Endodermal cell (in vitro differentiated cells): Measurements from ENCODE around the gene KANSL3. TPM values are rescaled to one million over a fixed set of nuclear protein-coding genes. Genes with fewer than 3 reads are reported as not detected.

Experiments used
- DNase-seq: peaks from one replicate; pipeline ENCODE4 v3.0.0-alpha.2; 2017
- H3K27ac ChIP-seq: 2 replicates; pipeline ENCODE4 v1.5.1; 2013; ENCODE audit warnings: mild to moderate bottlenecking, low read depth, low read length, moderate library complexity
- H3K27me3 ChIP-seq: 2 replicates; pipeline ENCODE4 v1.6.1; 2013; ENCODE audit warnings: mild to moderate bottlenecking, low read length, moderate library complexity; ENCODE audit not compliant: insufficient read depth, control insufficient read depth, poor library complexity, severe bottlenecking
- H3K36me3 ChIP-seq: 2 replicates; pipeline ENCODE4 v1.7.0; 2013; ENCODE audit warnings: mild to moderate bottlenecking, low read length, moderate library complexity; ENCODE audit not compliant: control insufficient read depth, insufficient read depth
- H3K4me1 ChIP-seq: one replicate; pipeline ENCODE4 v1.7.0; 2013; ENCODE audit warnings: low read length; ENCODE audit not compliant: control insufficient read depth, insufficient read depth
- H3K4me3 ChIP-seq: 2 replicates; pipeline ENCODE4 v1.5.1; 2013; ENCODE audit warnings: mild to moderate bottlenecking, low read length, moderate library complexity
- H3K9ac ChIP-seq: 2 replicates; pipeline ENCODE4 v1.6.1; 2013; ENCODE audit warnings: mild to moderate bottlenecking, low read length, moderate library complexity; ENCODE audit not compliant: poor library complexity, severe bottlenecking; ENCODE audit errors: extremely low read depth
- H3K9me3 ChIP-seq: 2 replicates; pipeline ENCODE4 v1.6.1; 2013; ENCODE audit warnings: mild to moderate bottlenecking, low read length, moderate library complexity; ENCODE audit not compliant: control insufficient read depth
- H3K27ac Mint-ChIP-seq: 2 replicates; pipeline ENCODE4 v1.8.0; 2020; ENCODE audit warnings: mixed read lengths
- H3K27me3 Mint-ChIP-seq: 2 replicates; pipeline ENCODE4 v1.8.0; 2021; ENCODE audit warnings: mild to moderate bottlenecking, mixed read lengths; ENCODE audit not compliant: insufficient read depth
- H3K36me3 Mint-ChIP-seq: 2 replicates; pipeline ENCODE4 v1.8.0; 2020; ENCODE audit warnings: low read depth, mixed read lengths
- H3K4me1 Mint-ChIP-seq: 2 replicates; pipeline ENCODE4 v1.8.0; 2020; ENCODE audit warnings: mixed read lengths
- H3K4me3 Mint-ChIP-seq: 2 replicates; pipeline ENCODE4 v1.8.0; 2020; ENCODE audit warnings: mild to moderate bottlenecking, moderate library complexity, mixed read lengths
- H3K9me3 Mint-ChIP-seq: 2 replicates; pipeline ENCODE4 v1.8.0; 2020; ENCODE audit warnings: mild to moderate bottlenecking, mixed read lengths
- CTCF ChIP-seq: fragments of 200-600 bp; sonication (generic); conservative IDR thresholded peaks from 2 replicates; pipeline ENCODE4 v1.5.0; 2021; ENCODE audit warnings: antibody characterized with exemption, mild to moderate bottlenecking
- WGBS, 2 experiments: methylation state at CpG; one replicate each; pipeline versions ENCODE4 v1.1.5 to v1.1.7; 2013; ENCODE audit warnings: missing lambda C conversion rate in 2 of 2, mixed read lengths in 1 of 2; ENCODE audit not compliant: insufficient coverage in 1 of 2, insufficient read length in 1 of 2; 5-methylcytosine and 5-hydroxymethylcytosine counted together
- total RNA-seq, 2 donors: library from RNA; stranded (reverse); fragmentation: NEBNext Ultra II Directional in 1 of 2; extraction: Animal tissue kit (Norgen Biotek cat#: 25700) in 1 of 2; gene quantifications; 2 replicates in 1 of 2; 3 replicates in 1 of 2; pipeline ENCODE4 v1.2.1, GENCODE V29; 2021

The KANSL3 gene
- total RNA-seq, 2 donors from 2014 or later: 34.8 to 42.3 TPM

- H3K27me3 Mint-ChIP-seq: peaks cover 19% of the 10 kb centered on the region
- no peak overlapping the region for H3K27ac Mint-ChIP-seq
- DNase-seq: no peak
- no peaks in the 10 kb centered on the region for H3K27me3 ChIP-seq
- no peaks in the 10 kb centered on the region for H3K4me1 Mint-ChIP-seq
- no peak overlapping the region for H3K4me3 Mint-ChIP-seq
- H3K36me3 Mint-ChIP-seq: no peaks in the 10 kb centered on the region
- no peak overlapping the region for H3K4me3 ChIP-seq
- 89 to 100% methylated on average over 3 of the region's 3 CpGs for WGBS, 2 experiments
- peaks cover 16% of the 10 kb centered on the region for H3K9me3 Mint-ChIP-seq
- H3K9ac ChIP-seq: no peak overlapping the region
- peaks cover 10% of the 10 kb centered on the region for H3K9me3 ChIP-seq
- H3K27ac ChIP-seq: no peak overlapping the region
- H3K36me3 ChIP-seq: no peaks in the 10 kb centered on the region
- no peak for TF ChIP-seq CTCF
- no peaks in the 10 kb centered on the region for H3K4me1 ChIP-seq
Observed at GRCh38 chr2:96665083-96665569, 27.0 kb upstream of the KANSL3 start.

- H3K36me3 ChIP-seq: no peaks in the 10 kb centered on the region
- DNase-seq: no peak
- Mint-ChIP-seq H3K27me3 (peaks cover 19% of the 10 kb centered on the region), H3K4me1 (no peaks in the 10 kb centered on the region), H3K9me3 (peaks cover 16% of the 10 kb centered on the region), H3K36me3 (no peaks in the 10 kb centered on the region), H3K4me3 (no peak overlapping the region), H3K27ac (no peak overlapping the region)
- WGBS, 2 experiments: 92 to 100% methylated on average over 1 to 3 of the region's 3 CpGs
- H3K9ac ChIP-seq: no peak overlapping the region
- TF ChIP-seq CTCF: no peak
- no peak overlapping the region for H3K27ac ChIP-seq
- H3K4me3 ChIP-seq: no peak overlapping the region
- no peaks in the 10 kb centered on the region for H3K4me1 ChIP-seq
- H3K9me3 ChIP-seq: peaks cover 10% of the 10 kb centered on the region
- no peaks in the 10 kb centered on the region for H3K27me3 ChIP-seq
Observed at GRCh38 chr2:96664366-96664925, 26.3 kb upstream of the KANSL3 start.

- Histone ChIP-seq H3K27ac (no peak overlapping the region), H3K4me1 (no peaks in the 10 kb centered on the region), H3K27me3 (no peaks in the 10 kb centered on the region), H3K4me3 (no peak overlapping the region), H3K9ac (no peak overlapping the region), H3K36me3 (no peaks in the 10 kb centered on the region), H3K9me3 (peaks cover 10% of the 10 kb centered on the region)
- Mint-ChIP-seq H3K4me3 (no peak overlapping the region), H3K27ac (no peak overlapping the region), H3K36me3 (no peaks in the 10 kb centered on the region), H3K4me1 (no peaks in the 10 kb centered on the region), H3K9me3 (peaks cover 16% of the 10 kb centered on the region), H3K27me3 (peaks cover 19% of the 10 kb centered on the region)
- WGBS, 2 experiments: 86% methylated on average over 7 of the region's 7 CpGs
- TF ChIP-seq CTCF: no peak
- no peak for DNase-seq
Observed at GRCh38 chr2:96663829-96664228, 25.7 kb upstream of the KANSL3 start.
